CD8-positive, alpha-beta memory T cell (primary cell): ENCODE results near the gene IGFBP1. TPM values are rescaled to one million over a fixed set of nuclear protein-coding genes. Genes with fewer than 3 reads are reported as not detected.
"Not testable (repeated sequence)": the region's sequence is repeated elsewhere in the genome, so short reads cannot be mapped to it uniquely, and the experiment has no call there.

Experiments used
- CTCF ChIA-PET: fragments of 350-600 bp; sonication (Branson Sonifier 250); formaldehyde crosslinking; loops from one replicate; lab custom pipeline; 2021; ENCODE audit warnings: antibody characterized with exemption; lab: Charles Lee
- POLR2A ChIA-PET: fragments of 350-600 bp; sonication (Branson Sonifier 250); formaldehyde crosslinking; loops from one replicate; lab custom pipeline; 2021; ENCODE audit warnings: antibody characterized with exemption; lab: Charles Lee
- DNase-seq, 5 donors: peaks; one replicate each; pipeline versions ENCODE4 v3.0.0 to v3.0.0-alpha.2; 2020 to 2022; ENCODE audit warnings: mixed read lengths in 1 of 5
- H3K27ac ChIP-seq: one replicate; pipeline ENCODE4 v1.7.0; 2013; ENCODE audit warnings: low read depth, mild to moderate bottlenecking, low read length, moderate library complexity
- H3K27me3 ChIP-seq: 2 replicates; pipeline ENCODE4 v1.7.0; 2013; ENCODE audit warnings: low read length, mild to moderate bottlenecking; ENCODE audit not compliant: insufficient read depth, poor library complexity, severe bottlenecking
- H3K36me3 ChIP-seq: 2 replicates; pipeline ENCODE4 v1.7.0; 2013; ENCODE audit warnings: mild to moderate bottlenecking, low read length, moderate library complexity; ENCODE audit not compliant: insufficient read depth
- H3K4me1 ChIP-seq: 2 replicates; pipeline ENCODE4 v1.7.0; 2013; ENCODE audit warnings: mild to moderate bottlenecking, low read length, moderate library complexity; ENCODE audit not compliant: insufficient read depth
- H3K4me3 ChIP-seq: 2 replicates; pipeline ENCODE4 v1.7.0; 2013; ENCODE audit warnings: mild to moderate bottlenecking, low read length
- H3K9me3 ChIP-seq: 2 replicates; pipeline ENCODE4 v1.7.0; 2013; ENCODE audit warnings: mild to moderate bottlenecking, low read length
- H3K27ac Mint-ChIP-seq, 8 donors: one replicate each; pipeline ENCODE4 v1.8.0; 2020 to 2021; ENCODE audit warnings: mixed read lengths in 8 of 8, mild to moderate bottlenecking in 6 of 8, inconsistent platforms in 3 of 8, moderate library complexity in 3 of 8
- H3K27me3 Mint-ChIP-seq, 2 donors: one replicate each; pipeline ENCODE4 v1.8.0; 2020 to 2021; ENCODE audit warnings: mixed read lengths in 2 of 2, mild to moderate bottlenecking in 1 of 2, moderate library complexity in 1 of 2
- H3K36me3 Mint-ChIP-seq, 3 donors: one replicate each; pipeline ENCODE4 v1.8.0; 2020 to 2021; ENCODE audit warnings: mixed read lengths in 3 of 3, inconsistent platforms in 1 of 3, mild to moderate bottlenecking in 1 of 3
- H3K4me1 Mint-ChIP-seq, 3 donors: one replicate each; pipeline ENCODE4 v1.8.0; 2020 to 2021; ENCODE audit warnings: mixed read lengths in 3 of 3, inconsistent platforms in 1 of 3, mild to moderate bottlenecking in 1 of 3
- H3K4me3 Mint-ChIP-seq, 7 donors: one replicate each; pipeline ENCODE4 v1.8.0; 2020 to 2021; ENCODE audit warnings: mixed read lengths in 7 of 7, mild to moderate bottlenecking in 6 of 7, moderate library complexity in 4 of 7, inconsistent platforms in 2 of 7
- H3K9me3 Mint-ChIP-seq, 5 donors: one replicate each; pipeline ENCODE4 v1.8.0; 2020 to 2022; ENCODE audit warnings: mixed read lengths in 5 of 5, mild to moderate bottlenecking in 3 of 5, moderate library complexity in 2 of 5, inconsistent platforms in 1 of 5
- polyA plus RNA-seq: library from polyadenylated mRNA; unstranded; fragments of 300-500 nt; fragmentation: Illumina TruSeq; gene quantifications from one replicate; pipeline ENCODE4 v1.2.3, GENCODE V29; 2021
- total RNA-seq, 2 experiments: library from RNA; stranded (reverse); gene quantifications; one replicate each; pipeline ENCODE4 v1.2.3, GENCODE V29; 2021

IGFBP1 gene
- total RNA-seq: not detected
- not detected for polyA plus RNA-seq

DNA sequence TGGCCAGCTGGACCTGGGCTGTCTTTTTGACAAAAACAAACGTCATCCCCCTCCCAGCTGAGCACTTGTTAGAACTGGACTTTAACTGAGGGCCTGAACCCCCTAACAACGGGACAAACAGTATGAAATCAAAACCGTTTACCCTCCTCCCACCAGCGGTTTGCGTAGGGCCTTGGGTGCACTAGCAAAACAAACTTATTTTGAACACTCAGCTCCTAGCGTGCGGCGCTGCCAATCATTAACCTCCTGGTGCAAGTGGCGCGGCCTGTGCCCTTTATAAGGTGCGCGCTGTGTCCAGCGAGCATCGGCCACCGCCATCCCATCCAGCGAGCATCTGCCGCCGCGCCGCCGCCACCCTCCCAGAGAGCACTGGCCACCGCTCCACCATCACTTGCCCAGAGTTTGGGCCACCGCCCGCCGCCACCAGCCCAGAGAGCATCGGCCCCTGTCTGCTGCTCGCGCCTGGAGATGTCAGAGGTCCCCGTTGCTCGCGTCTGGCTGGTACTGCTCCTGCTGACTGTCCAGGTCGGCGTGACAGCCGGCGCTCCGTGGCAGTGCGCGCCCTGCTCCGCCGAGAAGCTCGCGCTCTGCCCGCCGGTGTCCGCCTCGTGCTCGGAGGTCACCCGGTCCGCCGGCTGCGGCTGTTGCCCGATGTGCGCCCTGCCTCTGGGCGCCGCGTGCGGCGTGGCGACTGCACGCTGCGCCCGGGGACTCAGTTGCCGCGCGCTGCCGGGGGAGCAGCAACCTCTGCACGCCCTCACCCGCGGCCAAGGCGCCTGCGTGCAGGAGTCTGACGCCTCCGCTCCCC is at the start of gene IGFBP1:
TSS of gene IGFBP1 (plus strand) at position 304 of the 808 bp plus-strand sequence. CDS start at position 469, 165 bp downstream.
- Histone ChIP-seq H3K4me1 (no peaks in the 10 kb centered on the region), H3K9me3 (no peaks in the 10 kb centered on the region), H3K27ac (no peak within 1 kb of the TSS), H3K36me3 (no peaks in the 10 kb centered on the region), H3K4me3 (no peak within 1 kb of the TSS), H3K27me3 (peaks cover 4% of the 10 kb centered on the region)
- ChIA-PET CTCF (no interaction called here), POLR2A (no interaction called here)
- H3K4me1 Mint-ChIP-seq: peaks cover 0 to 6% (median 4%) of the 10 kb centered on the region in 3 donors
- DNase-seq: no peak
- peaks cover 35 to 71% of the 10 kb centered on the region in 2 donors for H3K27me3 Mint-ChIP-seq
- H3K36me3 Mint-ChIP-seq: no peaks in the 10 kb centered on the region
- no peak within 1 kb of the TSS for H3K27ac Mint-ChIP-seq
- H3K4me3 Mint-ChIP-seq: no peak within 1 kb of the TSS
- peaks cover 0 to 2% (median 0%) of the 10 kb centered on the region in 5 donors for H3K9me3 Mint-ChIP-seq

DNA sequence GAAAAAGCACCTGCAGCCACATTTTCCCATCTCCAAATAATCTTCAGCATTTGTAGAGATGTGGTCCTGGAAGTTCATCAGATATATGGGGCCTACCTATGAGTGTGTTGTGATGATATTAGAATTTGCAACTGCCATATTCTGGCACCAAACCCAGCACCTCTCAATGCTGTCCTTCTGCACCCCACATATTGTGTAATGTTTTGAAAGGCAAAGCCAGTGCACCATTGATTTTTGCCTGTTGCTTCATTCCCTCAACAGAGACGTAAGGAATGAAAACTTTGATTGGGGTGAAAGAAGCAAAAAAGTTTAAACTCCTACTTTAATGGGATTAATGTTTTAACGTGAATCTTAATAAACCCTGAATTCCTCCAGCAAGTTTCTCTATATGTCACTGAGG is 49.4 kb upstream of the IGFBP1 start:
- not testable (repeated sequence) for H3K9me3 ChIP-seq

GRCh38 chr7:45841926-45842717 is 46.2 kb upstream of the IGFBP1 start:
- H3K9me3 ChIP-seq, H3K4me3 Mint-ChIP-seq, H3K9me3 Mint-ChIP-seq, CTCF ChIA-PET, H3K4me1 Mint-ChIP-seq, H3K27ac Mint-ChIP-seq, H3K36me3 Mint-ChIP-seq, H3K36me3 ChIP-seq, H3K27me3 ChIP-seq, H3K27ac ChIP-seq, H3K4me1 ChIP-seq, H3K27me3 Mint-ChIP-seq, DNase-seq, H3K4me3 ChIP-seq, POLR2A ChIA-PET: not testable (repeated sequence)

More for the DNA sequence above, 49.4 kb upstream of the IGFBP1 start:
- H3K27ac Mint-ChIP-seq, H3K36me3 ChIP-seq, H3K27ac ChIP-seq, H3K4me1 ChIP-seq, H3K4me3 ChIP-seq, H3K4me3 Mint-ChIP-seq, H3K27me3 ChIP-seq, H3K36me3 Mint-ChIP-seq, CTCF ChIA-PET, H3K27me3 Mint-ChIP-seq, H3K4me1 Mint-ChIP-seq, DNase-seq, H3K9me3 Mint-ChIP-seq, POLR2A ChIA-PET: not testable (repeated sequence)

DNA sequence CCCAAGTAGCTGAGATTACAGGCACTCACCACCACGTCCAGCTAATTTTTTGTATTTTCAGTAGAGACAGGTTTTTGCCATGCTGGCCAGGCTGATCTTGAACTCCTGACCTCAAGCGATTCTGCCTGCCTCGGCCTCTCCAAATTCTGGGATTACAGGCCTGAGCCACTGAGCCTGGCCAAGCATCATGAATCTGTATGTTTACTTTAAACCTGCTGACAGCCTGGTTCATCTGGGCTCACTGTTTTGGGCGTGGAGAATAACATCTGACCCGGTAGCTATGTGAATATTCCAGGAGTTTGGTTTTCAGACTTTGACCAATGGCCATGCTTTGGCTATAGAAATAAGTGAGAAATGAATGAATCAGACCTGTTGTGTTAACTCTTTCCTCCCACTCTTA is 41.8 kb upstream of the IGFBP1 start:
- POLR2A ChIA-PET, H3K36me3 Mint-ChIP-seq, CTCF ChIA-PET, H3K27me3 ChIP-seq, H3K4me3 ChIP-seq, H3K27me3 Mint-ChIP-seq, H3K4me1 Mint-ChIP-seq, H3K9me3 Mint-ChIP-seq, H3K36me3 ChIP-seq, H3K4me3 Mint-ChIP-seq, H3K9me3 ChIP-seq, H3K27ac ChIP-seq, DNase-seq, H3K27ac Mint-ChIP-seq, H3K4me1 ChIP-seq: not testable (repeated sequence)

- CTCF ChIA-PET, H3K4me1 Mint-ChIP-seq, H3K4me3 ChIP-seq, H3K36me3 ChIP-seq, H3K9me3 Mint-ChIP-seq, DNase-seq, H3K4me3 Mint-ChIP-seq, POLR2A ChIA-PET, H3K27ac ChIP-seq, H3K9me3 ChIP-seq, H3K4me1 ChIP-seq, H3K36me3 Mint-ChIP-seq, H3K27me3 ChIP-seq: not testable (repeated sequence)
- Mint-ChIP-seq H3K27me3 (peaks cover 8 to 14% of the 10 kb centered on the region in 2 donors), H3K27ac (peak overlapping the region in 1 of 8 donors; percentile 68)
These were observed 39.6 kb upstream of the IGFBP1 start for GRCh38 chr7:45848734-45849133.

- POLR2A ChIA-PET: not testable (repeated sequence)
These were observed 35.3 kb upstream of the IGFBP1 start for GRCh38 chr7:45852984-45853383.

GRCh38 chr7:45853491-45853890 is 34.8 kb upstream of the IGFBP1 start:
- H3K36me3 Mint-ChIP-seq, H3K4me3 Mint-ChIP-seq, H3K9me3 ChIP-seq, H3K4me1 Mint-ChIP-seq, H3K36me3 ChIP-seq, DNase-seq, H3K4me1 ChIP-seq, H3K9me3 Mint-ChIP-seq, POLR2A ChIA-PET, H3K4me3 ChIP-seq, H3K27me3 ChIP-seq, H3K27ac ChIP-seq, H3K27ac Mint-ChIP-seq: not testable (repeated sequence)
- CTCF ChIA-PET: interaction anchor here (0.9 to 1.1 kb wide), 3 partner anchors 695 to 700 kb away, joined by 3 to 5 read pairs (median 4); partner anchors contain the start of gene RAMP3
- H3K27me3 Mint-ChIP-seq: peaks cover 14 to 15% of the 10 kb centered on the region in 2 donors

More at GRCh38 chr7:45852984-45853383, 35.3 kb upstream of the IGFBP1 start:
- H3K36me3 ChIP-seq, H3K36me3 Mint-ChIP-seq, CTCF ChIA-PET, H3K4me3 Mint-ChIP-seq, H3K4me1 ChIP-seq, DNase-seq, H3K9me3 Mint-ChIP-seq, H3K4me3 ChIP-seq, H3K27me3 ChIP-seq, H3K27ac Mint-ChIP-seq, H3K27ac ChIP-seq, H3K9me3 ChIP-seq, H3K4me1 Mint-ChIP-seq: not testable (repeated sequence)
- peaks cover 14 to 15% of the 10 kb centered on the region in 2 donors for H3K27me3 Mint-ChIP-seq

DNA sequence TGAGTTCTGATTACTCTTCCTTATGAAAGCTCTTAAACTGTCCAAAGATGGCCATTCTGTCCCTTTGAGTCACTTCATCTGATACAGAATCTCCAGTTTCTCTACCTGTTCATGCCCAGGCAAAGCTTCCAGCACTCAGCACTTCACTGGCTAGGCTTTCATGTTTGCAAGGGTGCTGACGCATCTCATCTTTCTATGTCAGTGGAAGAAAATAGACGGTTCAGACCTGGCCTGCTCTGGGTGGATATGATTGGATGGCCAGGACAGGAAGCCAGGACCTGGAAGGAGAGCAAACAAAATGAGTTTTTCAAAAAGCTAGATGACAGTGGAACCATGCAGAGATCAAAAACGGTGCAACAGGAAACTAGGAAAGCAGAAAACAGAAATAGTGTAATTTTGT is 32.6 kb upstream of the IGFBP1 start:
- H3K36me3 Mint-ChIP-seq, H3K4me1 Mint-ChIP-seq, H3K27ac Mint-ChIP-seq, H3K27me3 ChIP-seq, CTCF ChIA-PET, H3K27ac ChIP-seq, H3K9me3 Mint-ChIP-seq, H3K36me3 ChIP-seq, DNase-seq, H3K9me3 ChIP-seq, H3K4me3 ChIP-seq, POLR2A ChIA-PET, H3K4me1 ChIP-seq, H3K4me3 Mint-ChIP-seq: not testable (repeated sequence)
- H3K27me3 Mint-ChIP-seq: peaks cover 12 to 21% of the 10 kb centered on the region in 2 donors
